ENCODE data around the gene ITGA11.

DNA sequence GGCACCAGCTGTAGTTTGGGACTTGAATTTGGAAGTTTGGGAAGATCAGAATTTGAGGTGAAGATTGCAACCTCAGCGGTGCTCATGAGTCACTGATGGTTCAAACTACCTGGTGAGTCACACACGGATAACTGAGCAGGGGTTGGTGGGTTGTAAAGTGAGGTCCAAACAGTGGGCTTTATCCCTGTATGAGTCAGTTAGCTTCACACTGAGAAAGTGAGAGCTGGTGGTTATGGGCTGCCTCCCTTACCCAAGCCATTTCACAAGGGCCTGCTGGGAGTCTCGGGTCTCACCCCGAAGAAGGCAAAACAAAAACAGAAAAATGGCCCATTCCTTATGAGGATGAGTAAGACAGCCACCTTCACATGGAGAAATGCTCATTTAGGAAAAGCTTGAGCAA, 77.0 kb downstream of the ITGA11 start:
- TF ChIP-seq SUZ12 (IDR thresholded peaks at IDR 0.05; ENCODE audit: extremely low read depth, insufficient read depth, insufficient read length) (no peak), YY1 (IDR thresholded peaks at IDR 0.05; ENCODE audit: insufficient read depth, insufficient read length) (no peak), ZNF274 (IDR thresholded peaks at IDR 0.05; ENCODE audit: low read depth, low read length) (no peak)
